Mucosa of stomach (tissue), 1 donor: ENCODE data around the gene TERT.
"Not testable (repeated sequence)": the region's sequence is repeated elsewhere in the genome, so short reads cannot be mapped to it uniquely, and the experiment has no call there.

Experiments used
- H3K27me3 ChIP-seq: one replicate; pipeline ENCODE4 v1.7.0; 2013; ENCODE audit warnings: mild to moderate bottlenecking, low read length; ENCODE audit not compliant: control insufficient read depth, insufficient read depth
- H3K36me3 ChIP-seq: one replicate; pipeline ENCODE4 v1.7.0; 2013; ENCODE audit warnings: low read length; ENCODE audit not compliant: control insufficient read depth, insufficient read depth
- H3K4me1 ChIP-seq: one replicate; pipeline ENCODE4 v1.7.0; 2013; ENCODE audit warnings: mild to moderate bottlenecking, low read length; ENCODE audit not compliant: control insufficient read depth, insufficient read depth
- H3K4me3 ChIP-seq: one replicate; pipeline ENCODE4 v1.7.0; 2013; ENCODE audit warnings: low read length
- H3K9ac ChIP-seq: one replicate; pipeline ENCODE4 v1.7.0; 2013; ENCODE audit warnings: mild to moderate bottlenecking, low read length, moderate library complexity
- H3K9me3 ChIP-seq: one replicate; pipeline ENCODE4 v1.7.0; 2013; ENCODE audit warnings: mild to moderate bottlenecking, low read length, moderate library complexity; ENCODE audit not compliant: control insufficient read depth
- donor health status: Pancreatic carcinoma.

The TERT gene

GRCh38 chr5:1284336-1284970, 10.4 kb downstream of the TERT start:
- H3K36me3 ChIP-seq, H3K4me1 ChIP-seq, H3K4me3 ChIP-seq, H3K9ac ChIP-seq, H3K27me3 ChIP-seq, H3K9me3 ChIP-seq: not testable (repeated sequence)

- not testable (repeated sequence) for H3K4me3 ChIP-seq, H3K9ac ChIP-seq, H3K9me3 ChIP-seq, H3K4me1 ChIP-seq, H3K27me3 ChIP-seq, H3K36me3 ChIP-seq
Observed at GRCh38 chr5:1283729-1284041, 11.2 kb downstream of the TERT start.

GRCh38 chr5:1282993-1283728, 11.7 kb downstream of the TERT start:
- not testable (repeated sequence) for H3K9ac ChIP-seq, H3K4me3 ChIP-seq, H3K4me1 ChIP-seq, H3K9me3 ChIP-seq, H3K27me3 ChIP-seq, H3K36me3 ChIP-seq

GRCh38 chr5:1282131-1282992, 12.5 kb downstream of the TERT start:
- H3K4me1 ChIP-seq: no peaks in the 10 kb centered on the region
- H3K9ac ChIP-seq: no peak overlapping the region
- no peaks in the 10 kb centered on the region for H3K27me3 ChIP-seq
- H3K9me3 ChIP-seq: no peaks in the 10 kb centered on the region
- H3K4me3 ChIP-seq: no peak overlapping the region
- H3K36me3 ChIP-seq: no peaks in the 10 kb centered on the region

- Histone ChIP-seq H3K4me3 (no peak overlapping the region), H3K27me3 (no peaks in the 10 kb centered on the region), H3K36me3 (no peaks in the 10 kb centered on the region), H3K9me3 (no peaks in the 10 kb centered on the region), H3K4me1 (no peaks in the 10 kb centered on the region), H3K9ac (no peak overlapping the region)
Observed at GRCh38 chr5:1281038-1281882, 13.6 kb downstream of the TERT start.

- Histone ChIP-seq H3K9me3 (no peaks in the 10 kb centered on the region), H3K36me3 (no peaks in the 10 kb centered on the region), H3K4me3 (no peak overlapping the region), H3K9ac (no peak overlapping the region), H3K27me3 (no peaks in the 10 kb centered on the region), H3K4me1 (no peaks in the 10 kb centered on the region)
Observed at GRCh38 chr5:1280177-1281037, 14.5 kb downstream of the TERT start.

GRCh38 chr5:1279443-1280151, 15.3 kb downstream of the TERT start:
- no peaks in the 10 kb centered on the region for H3K9me3 ChIP-seq
- no peaks in the 10 kb centered on the region for H3K36me3 ChIP-seq
- no peaks in the 10 kb centered on the region for H3K27me3 ChIP-seq
- no peaks in the 10 kb centered on the region for H3K4me1 ChIP-seq
- H3K4me3 ChIP-seq: no peak overlapping the region
- no peak overlapping the region for H3K9ac ChIP-seq

GRCh38 chr5:1278656-1279442, 16.0 kb downstream of the TERT start:
- no peaks in the 10 kb centered on the region for H3K27me3 ChIP-seq
- H3K4me1 ChIP-seq: no peaks in the 10 kb centered on the region
- H3K9me3 ChIP-seq: no peaks in the 10 kb centered on the region
- no peaks in the 10 kb centered on the region for H3K36me3 ChIP-seq
- no peak overlapping the region for H3K9ac ChIP-seq
- H3K4me3 ChIP-seq: no peak overlapping the region

- no peak overlapping the region for H3K4me3 ChIP-seq
- no peaks in the 10 kb centered on the region for H3K4me1 ChIP-seq
- H3K27me3 ChIP-seq: no peaks in the 10 kb centered on the region
- H3K9me3 ChIP-seq: no peaks in the 10 kb centered on the region
- no peak overlapping the region for H3K9ac ChIP-seq
- H3K36me3 ChIP-seq: no peaks in the 10 kb centered on the region
Observed at GRCh38 chr5:1278216-1278615, 16.7 kb downstream of the TERT start.

GRCh38 chr5:1277781-1278180, 17.1 kb downstream of the TERT start:
- no peaks in the 10 kb centered on the region for H3K27me3 ChIP-seq
- H3K9me3 ChIP-seq: no peaks in the 10 kb centered on the region
- no peak overlapping the region for H3K9ac ChIP-seq
- H3K4me1 ChIP-seq: no peaks in the 10 kb centered on the region
- no peaks in the 10 kb centered on the region for H3K36me3 ChIP-seq
- no peak overlapping the region for H3K4me3 ChIP-seq
